ENCODE results near the gene KCTD16. TPM values are rescaled to one million over a fixed set of nuclear protein-coding genes. Genes with fewer than 3 reads are reported as not detected.

The KCTD16 gene
- polyA plus RNA-seq, 3 donors: 0.01 to 0.38 (median 0.22) TPM

DNA sequence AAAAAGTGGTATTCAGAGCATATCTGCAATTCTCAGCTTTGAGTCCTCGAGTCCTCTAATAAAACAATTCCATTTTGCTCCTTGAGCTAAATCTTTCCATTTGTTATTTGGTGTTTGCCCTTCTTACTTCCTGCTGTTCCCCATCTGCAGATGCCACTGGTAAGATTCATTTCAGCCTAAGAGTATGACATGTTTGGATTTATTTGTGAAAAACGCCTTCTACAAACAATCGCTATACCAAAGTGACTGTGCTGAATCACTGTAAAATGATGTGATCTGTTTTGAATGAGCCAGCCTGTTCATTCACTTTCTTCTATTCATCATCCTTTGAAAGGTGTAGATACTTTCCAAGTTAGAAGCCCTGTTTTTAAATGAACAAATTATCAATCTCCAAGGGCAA is 27.7 kb downstream of the KCTD16 start:
- WGBS, 3 donors: 68 to 72% (median 71%) methylated on average over 3 of the region's 3 CpGs
- no peak overlapping the region for H3K27ac ChIP-seq (ENCODE audit: low read depth, low read length)

DNA sequence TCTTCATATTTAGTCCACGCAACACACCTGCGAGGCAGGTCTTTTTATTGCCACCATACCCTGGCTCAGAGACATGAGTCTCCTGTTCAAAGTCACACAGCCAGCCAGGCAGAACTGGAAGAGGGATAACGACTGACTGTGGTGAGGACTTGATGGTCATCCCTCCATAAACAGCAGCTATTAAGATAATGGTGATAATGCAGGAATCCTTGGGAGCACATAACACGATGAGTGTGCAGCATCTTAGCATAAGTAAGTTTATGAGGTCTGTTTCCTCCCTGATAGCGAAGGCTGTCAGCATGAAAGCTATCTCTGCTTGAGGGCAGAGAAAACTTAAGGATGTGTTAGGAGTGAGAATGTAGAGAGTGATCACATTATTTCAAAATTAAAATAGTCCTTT is 30.9 kb downstream of the KCTD16 start:
- 57 to 72% (median 59%) methylated on average over 5 of the region's 5 CpGs for WGBS, 3 donors

DNA sequence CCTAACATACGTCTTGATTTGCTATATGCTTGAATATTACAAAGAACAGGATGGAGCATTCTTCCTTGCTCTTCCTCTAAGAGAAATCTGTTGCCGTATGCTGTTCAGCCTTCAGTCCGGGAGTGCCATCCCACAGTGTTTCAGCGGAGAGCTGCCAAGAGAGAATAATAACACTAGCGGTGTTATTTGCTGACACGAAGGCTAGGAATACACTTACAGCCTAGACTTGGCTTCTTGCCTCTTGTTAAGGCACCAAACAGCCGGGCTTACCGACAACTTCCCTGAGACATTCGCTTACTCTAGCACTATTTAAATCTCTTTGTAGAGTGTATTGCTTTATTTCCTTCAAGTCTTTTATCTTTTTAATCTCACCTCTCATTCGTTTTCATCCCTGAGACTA is 31.4 kb downstream of the KCTD16 start:
- H3K27ac ChIP-seq (ENCODE audit: low read depth, low read length): no peak overlapping the region
- WGBS, 3 donors: 28 to 38% (median 32%) methylated on average over 10 of the region's 10 CpGs

More for the DNA sequence above, 30.9 kb downstream of the KCTD16 start:
- H3K27ac ChIP-seq (ENCODE audit: low read depth, low read length): no peak overlapping the region

DNA sequence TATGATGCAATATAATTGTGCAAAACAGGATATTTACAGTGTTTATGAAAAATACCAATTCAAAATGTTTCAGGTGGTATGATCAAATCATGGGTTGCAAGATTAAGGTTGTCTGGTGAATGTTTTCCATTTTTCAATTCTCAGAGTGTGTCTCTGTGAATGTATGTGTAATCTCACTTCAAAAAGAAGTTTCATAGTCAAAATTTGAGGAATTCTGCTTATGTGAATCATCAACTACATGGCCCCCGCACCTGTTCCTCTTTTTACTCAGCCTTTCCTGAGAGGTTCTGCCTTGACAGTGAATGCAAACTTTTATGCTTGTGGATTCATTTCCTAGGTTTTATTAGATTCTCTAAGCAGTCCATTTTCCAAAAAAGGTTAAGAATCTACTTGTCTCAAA is 32.1 kb downstream of the KCTD16 start:
- 49 to 96% (median 62%) methylated on average over 1 of the region's 1 CpG for WGBS, 3 donors
- no peak overlapping the region for H3K27ac ChIP-seq (ENCODE audit: low read depth, low read length)

DNA sequence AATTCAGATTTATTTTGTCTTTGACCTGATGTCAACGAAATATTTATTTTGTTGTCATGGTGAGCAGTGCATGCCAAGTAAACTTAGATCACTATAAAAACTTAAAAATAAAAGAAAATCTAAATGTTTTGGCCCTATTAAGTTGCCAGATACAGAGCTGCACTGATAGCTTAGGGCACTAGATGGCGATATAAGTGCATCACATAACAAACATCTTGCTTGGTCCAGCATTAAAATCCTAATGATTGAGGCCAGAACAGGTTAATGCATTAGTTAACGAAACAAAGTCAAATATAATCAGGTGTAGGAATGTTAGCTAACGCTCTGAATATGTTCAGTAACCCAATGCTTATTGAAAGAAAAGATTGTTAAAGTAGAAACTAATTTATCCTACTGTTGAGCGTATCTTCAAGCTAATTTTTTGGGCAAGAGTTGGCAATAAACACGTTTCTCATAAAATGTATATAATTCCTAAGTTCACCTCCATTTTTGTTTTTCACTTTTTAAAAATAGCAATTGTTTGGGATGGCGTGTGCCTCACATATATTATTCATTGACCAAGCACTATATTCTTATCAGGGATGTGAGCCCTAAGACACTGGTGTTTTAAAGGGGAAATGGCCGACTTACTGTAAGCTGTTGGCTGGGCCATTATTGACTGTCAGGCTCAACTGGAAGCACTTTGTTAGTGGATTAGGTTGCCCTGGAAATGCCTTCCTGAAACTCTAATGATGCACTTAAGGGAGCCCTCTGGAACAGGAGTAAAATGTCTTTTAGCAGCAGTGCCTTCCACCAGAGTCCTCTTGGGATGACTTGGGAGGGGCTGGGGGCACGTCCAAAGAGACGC is 33.3 kb downstream of the KCTD16 start:
- H3K27ac ChIP-seq (ENCODE audit: low read depth, low read length): no peak overlapping the region
- WGBS, 3 donors: 32 to 40% (median 36%) methylated on average over 10 of the region's 10 CpGs

DNA sequence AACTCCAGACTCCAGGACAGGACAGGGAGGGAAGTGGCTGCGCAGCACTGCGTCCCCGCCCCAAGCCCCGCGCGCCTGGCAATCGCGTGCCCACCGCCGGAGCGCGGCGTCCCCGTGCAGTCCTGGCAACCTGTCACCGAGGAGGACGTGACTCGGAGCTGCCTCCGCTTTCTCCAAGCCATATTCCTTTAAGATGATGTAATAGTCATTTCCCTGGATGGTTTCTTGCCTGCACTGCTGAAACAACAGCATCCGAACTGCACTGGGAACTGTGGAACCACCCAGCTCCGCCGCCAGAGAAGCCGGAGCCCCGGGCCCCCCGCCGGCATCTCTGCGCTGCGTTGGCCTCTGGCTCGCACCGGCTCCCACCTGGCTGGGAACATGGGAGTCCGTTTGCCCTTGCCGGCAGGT is 34.5 kb downstream of the KCTD16 start:
- 1 to 2% (median 1%) methylated on average over 30 to 31 of the region's 31 CpGs for WGBS, 3 donors
- no peak overlapping the region for H3K27ac ChIP-seq (ENCODE audit: low read depth, low read length)

DNA sequence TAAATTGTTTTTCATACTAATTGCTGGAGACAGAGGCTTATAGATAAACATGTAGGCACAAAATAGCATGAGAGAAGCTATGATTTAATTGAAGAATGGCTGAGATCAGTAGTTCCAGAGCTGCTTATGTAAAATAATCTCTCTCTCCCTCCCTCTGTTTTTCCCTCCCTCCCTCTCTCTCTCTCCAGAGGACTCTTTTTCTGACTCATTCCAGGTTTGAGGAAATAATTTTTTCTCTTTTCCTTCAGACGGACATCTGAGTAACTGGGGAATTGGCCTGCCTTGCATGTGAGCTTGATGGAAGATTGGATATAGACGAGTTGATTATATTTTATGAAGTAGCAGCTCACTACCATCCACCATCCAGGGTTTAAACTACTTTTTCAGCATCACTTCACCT is 35.5 kb downstream of the KCTD16 start:
- 19 to 46% (median 46%) methylated on average over 2 of the region's 2 CpGs for WGBS, 3 donors

DNA sequence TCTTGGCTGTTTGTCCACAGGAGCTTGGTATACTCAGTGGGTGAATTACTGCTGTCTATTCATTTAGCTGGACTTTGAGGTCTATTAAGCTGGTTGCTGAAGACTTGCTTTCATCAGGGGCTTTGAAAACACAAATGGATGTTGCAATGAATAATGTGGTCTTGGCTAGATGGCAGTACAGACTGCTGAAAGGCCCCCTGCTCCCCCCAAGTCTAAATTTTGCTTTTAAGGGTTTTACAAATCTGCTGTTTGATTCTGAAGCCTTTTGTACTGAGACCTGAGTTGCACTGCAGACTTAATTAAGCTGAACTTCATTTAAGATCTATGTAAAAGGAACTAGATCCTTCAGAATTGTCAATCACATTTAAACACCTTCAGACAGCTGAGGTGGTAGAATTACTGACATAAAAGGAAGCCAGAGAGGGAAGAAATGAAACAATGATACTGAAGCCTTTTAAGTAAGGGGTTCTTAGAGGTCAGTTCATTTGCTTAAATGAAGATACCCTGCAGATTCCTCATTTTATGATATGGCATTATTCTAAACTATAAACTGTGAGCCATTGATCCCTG is 37.3 kb downstream of the KCTD16 start:
- H3K27ac ChIP-seq (ENCODE audit: low read depth, low read length): no peak overlapping the region

More for the DNA sequence above, 35.5 kb downstream of the KCTD16 start:
- H3K27ac ChIP-seq (ENCODE audit: low read depth, low read length): no peak overlapping the region

DNA sequence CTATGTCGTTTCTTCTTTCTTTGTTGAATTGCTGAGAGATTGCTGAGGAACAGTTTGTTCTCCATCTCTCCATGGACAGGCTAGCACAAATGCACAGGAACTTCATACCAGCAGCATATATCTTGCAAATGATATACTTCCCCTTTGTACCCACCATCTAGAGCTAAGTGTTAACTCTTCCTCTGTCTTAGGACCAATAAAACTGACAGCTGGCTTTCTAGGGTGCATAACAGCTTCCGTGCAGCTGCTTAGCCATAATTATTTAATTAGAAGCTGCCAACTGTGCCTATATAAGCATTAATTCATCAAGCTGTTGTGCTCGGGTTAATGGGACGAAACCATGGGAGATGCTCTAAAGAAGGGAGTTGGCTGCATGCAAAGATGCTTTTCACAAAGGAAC is 38.7 kb downstream of the KCTD16 start:
- H3K27ac ChIP-seq (ENCODE audit: low read depth, low read length): no peak overlapping the region
- 43 to 76% (median 74%) methylated on average over 4 of the region's 4 CpGs for WGBS, 3 donors

DNA sequence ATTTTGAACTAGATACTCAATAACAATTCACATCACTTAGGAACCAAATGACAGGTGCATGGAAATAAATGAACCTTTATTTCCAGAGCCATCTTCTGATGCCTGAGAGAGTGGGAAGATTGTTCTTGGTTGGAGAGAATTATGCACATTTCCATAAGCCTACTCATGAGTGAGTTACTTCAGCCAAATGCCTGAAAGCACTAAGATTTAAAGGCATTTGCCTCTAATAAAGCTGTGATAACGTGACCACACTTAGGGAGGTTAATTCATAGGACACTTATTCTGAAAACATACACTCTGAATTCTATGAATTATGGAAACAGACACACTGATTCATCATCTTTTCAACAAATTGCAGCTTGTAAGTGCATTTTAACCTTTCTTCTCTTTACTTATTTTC is 40.0 kb downstream of the KCTD16 start:
- 56 to 77% (median 73%) methylated on average over 1 of the region's 1 CpG for WGBS, 3 donors
- H3K27ac ChIP-seq (ENCODE audit: low read depth, low read length): no peak overlapping the region

DNA sequence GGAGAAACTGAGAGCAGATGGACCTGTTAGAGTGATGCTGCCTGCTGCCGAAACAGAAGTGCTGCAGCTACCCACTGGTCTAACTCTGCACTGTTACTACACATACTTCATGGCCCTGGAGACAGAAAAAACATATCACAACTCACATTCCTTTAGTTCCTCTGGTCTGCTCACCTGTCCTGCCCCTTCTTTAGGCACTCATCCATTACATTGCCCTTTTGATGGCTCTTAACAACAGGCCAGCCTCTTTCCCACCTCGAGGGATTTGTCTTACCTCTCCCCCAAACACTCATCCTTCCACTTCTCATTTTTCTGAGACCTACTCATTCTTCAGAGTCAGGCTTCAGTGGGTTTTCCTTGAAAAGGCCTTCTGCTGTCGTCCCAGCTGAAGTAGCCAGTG is 49.2 kb downstream of the KCTD16 start:
- no peak overlapping the region for H3K27ac ChIP-seq (ENCODE audit: low read depth, low read length)
- WGBS, 3 donors: 78 to 82% (median 78%) methylated on average over 3 of the region's 3 CpGs

DNA sequence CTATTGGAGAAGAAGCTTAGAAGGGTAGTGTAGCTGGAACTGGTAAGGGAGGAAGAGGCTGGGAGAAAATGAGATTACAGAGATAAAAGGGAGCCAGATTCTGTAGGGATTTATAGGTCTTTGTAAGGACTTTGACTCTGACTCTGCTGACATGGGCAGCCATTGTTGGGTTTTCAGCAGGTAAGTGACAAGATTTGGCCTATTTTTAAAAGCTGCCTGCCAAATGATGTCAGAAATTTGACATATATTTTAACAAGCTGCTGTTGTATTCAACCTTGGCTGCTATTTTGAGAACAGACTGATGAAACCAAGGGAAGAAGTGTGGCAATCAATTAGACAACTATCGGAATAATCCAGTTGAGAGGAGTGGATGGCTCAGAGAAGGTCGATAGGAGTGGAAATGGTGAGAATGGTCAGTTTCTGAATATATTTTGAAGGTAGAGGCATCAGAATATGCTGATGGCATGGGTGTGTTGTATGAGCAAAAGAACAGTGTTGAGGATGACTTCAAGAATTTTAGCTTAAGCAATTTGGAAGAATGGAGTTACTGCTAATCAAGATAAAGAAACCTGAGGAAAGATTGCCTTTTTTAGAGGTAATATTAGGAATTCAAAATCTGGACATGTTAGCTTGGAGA is 56.8 kb downstream of the KCTD16 start:
- WGBS, 3 donors: 58 to 81% (median 78%) methylated on average over 2 of the region's 2 CpGs
- H3K27ac ChIP-seq (ENCODE audit: low read depth, low read length): no peak overlapping the region

DNA sequence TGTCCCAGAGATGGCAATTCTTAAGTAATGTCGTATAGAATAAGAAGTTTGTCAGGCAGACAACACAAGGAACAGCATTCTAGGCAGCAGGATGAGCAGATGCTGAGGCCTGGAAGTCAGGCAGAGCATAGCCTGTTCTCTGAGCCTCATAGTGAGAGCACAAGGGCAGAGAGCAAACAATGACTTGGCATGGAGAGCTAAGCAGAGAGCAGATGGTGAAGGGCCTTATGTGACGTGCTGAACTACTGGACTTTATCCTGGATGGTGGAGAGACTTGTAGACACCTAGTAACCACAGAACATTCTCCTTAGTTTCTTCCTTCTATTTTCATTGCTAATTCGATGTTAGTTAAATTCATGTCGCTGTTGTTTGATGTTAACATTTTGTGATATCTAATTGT is 60.1 kb downstream of the KCTD16 start:
- WGBS, 3 donors: 72 to 89% (median 85%) methylated on average over 4 of the region's 4 CpGs
- H3K27ac ChIP-seq (ENCODE audit: low read depth, low read length): no peak overlapping the region

DNA sequence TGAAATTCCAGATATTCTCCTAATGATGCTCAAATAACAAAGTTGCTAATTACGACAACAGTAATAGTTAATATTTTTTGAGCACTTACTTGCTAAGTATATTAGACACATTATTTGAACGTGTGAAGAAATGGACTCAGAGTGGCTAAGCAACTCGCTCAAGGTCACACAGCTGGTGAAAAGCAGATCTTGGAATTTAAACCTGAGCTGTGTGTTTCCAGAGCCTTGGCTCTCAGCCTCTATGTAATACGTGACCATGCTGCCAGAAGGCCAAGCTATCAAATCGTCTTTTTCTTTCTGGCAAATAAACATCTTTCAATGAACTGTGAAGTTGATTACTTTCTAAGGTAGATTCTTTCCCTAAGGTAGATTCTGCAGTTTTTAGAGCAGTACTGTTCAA is 61.6 kb downstream of the KCTD16 start:
- 52 to 90% (median 86%) methylated on average over 5 of the region's 5 CpGs for WGBS, 3 donors
- no peak overlapping the region for H3K27ac ChIP-seq (ENCODE audit: low read depth, low read length)

DNA sequence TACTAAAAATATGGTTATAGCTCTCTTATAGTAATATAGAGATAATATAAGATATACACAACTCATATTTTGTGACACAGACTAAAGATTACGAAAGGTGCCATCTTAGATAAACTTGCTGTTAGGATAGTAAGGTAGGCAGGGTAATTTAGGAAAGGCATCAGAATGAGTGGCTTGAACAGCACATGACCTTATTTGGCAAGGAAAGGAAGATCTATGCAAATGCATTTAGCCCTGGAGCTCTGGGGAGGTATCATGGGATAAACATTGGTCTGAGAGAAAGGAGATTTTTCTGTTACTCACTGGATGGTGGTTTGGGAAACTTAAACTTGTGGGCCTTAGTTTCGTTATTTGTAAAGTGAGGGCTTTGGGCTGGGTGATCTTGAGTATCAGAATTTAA is 65.8 kb downstream of the KCTD16 start:
- H3K27ac ChIP-seq (ENCODE audit: low read depth, low read length): no peak overlapping the region
- 89 to 93% (median 91%) methylated on average over 2 of the region's 2 CpGs for WGBS, 3 donors

DNA sequence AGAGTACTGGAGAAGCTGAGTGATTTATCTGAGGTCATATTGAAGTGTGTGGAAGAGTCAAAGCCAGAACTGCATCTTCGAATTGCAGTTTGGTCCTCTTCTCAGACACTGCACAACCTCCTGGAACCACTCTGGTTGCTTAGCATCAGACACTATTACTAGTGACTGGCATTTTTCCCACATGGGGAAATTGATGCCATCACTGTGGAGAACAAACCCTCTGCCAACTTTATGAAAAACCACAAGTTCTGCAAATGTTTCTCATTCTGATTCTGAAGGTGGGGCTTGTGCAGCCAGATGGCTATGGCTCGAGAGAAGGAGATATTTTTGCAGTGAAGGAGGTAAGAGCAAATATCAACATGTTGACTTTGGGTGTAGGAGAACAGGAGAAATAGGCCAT is 67.2 kb downstream of the KCTD16 start:
- WGBS, 3 donors: 40 to 49% (median 44%) methylated on average over 2 of the region's 2 CpGs
- H3K27ac ChIP-seq (ENCODE audit: low read depth, low read length): no peak overlapping the region

DNA sequence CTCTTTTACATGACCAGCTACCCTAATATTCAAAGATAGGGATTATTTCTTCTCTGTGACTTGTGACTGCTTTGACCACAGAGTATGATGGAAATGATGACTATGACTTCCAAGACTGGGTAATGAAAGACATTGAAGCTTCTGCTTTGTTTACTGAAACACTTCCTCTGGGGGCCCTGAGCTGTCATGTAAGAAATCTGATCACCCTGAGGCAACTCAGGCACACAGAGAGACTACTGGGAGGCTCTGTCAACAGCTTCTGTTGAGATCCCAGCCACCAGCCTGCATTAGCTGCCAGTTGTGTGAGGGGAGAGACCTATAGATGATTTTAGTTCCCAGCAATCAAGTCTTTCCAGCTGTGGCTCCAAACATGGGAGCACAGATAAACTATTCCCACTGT is 76.5 kb downstream of the KCTD16 start:
- H3K27ac ChIP-seq (ENCODE audit: low read depth, low read length): no peak overlapping the region

DNA sequence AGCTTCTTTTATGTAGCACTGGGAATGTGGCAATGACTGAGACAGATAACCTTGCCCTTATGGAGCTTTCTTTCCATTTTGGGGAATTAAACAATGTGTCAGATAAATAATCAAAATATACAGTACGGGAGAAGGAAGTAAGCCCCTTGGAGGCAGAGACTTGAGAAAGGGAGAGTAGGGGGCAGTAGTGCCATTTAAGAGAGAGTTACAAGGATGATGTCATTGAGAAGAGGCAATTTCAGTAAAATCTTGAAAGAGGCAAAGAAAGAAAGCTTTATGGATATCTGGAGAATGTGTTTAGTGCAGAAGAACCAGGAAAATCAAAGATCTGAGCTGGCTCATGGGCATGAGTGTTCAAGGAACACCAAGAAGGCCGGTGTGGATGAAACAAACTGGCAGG is 77.3 kb downstream of the KCTD16 start:
- H3K27ac ChIP-seq (ENCODE audit: low read depth, low read length): no peak overlapping the region
- 82 to 94% (median 87%) methylated on average over 2 of the region's 2 CpGs for WGBS, 3 donors

DNA sequence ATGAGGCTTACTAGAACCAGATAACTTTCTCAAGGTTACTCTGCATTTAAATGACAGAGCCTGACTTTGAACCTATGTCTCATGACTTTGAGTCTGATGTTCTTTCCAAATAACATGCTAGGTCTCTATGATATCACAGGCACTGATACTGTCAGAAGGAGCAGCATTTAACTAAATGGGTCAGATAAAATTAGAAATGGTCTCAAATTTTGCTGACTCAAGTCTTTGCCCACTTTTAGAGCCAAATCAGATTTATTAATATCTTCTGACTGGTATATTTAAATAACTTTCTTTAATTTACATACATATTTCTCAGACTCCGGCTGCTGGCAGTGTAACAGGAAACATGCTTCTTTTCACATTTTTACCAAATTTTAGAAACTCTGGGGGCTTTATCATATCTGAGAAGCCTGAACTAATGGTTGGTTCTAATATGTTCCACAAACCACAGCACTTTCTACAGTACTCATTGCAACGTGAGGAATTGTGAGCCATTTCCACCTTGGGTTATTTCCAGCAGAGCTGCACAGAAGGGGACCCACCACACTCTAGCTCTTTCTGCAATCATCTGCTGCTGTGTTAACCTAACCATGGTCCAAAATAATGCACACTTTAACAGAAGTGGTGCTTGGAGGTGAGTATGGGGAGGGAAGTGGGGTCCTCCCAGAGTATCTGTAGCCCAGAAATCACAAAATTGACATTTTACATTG is 79.2 kb downstream of the KCTD16 start:
- no peak overlapping the region for H3K27ac ChIP-seq (ENCODE audit: low read depth, low read length)
- WGBS, 3 donors: 38 to 49% (median 48%) methylated on average over 2 of the region's 2 CpGs
